HG03521 (cell line): Measurements from ENCODE around the gene SYNE4.
"Not testable (repeated sequence)": the region's sequence is repeated elsewhere in the genome, so short reads cannot be mapped to it uniquely, and the experiment has no call there.

ENCODE experiments used
- ATAC-seq: cut with Tn5 transposase; IDR thresholded peaks from one replicate; pipeline ENCODE4 v1.9.1; 2021; ENCODE audit warnings: mild to moderate bottlenecking, moderate library complexity; ENCODE audit not compliant: unreplicated experiment

The SYNE4 gene, protein sequence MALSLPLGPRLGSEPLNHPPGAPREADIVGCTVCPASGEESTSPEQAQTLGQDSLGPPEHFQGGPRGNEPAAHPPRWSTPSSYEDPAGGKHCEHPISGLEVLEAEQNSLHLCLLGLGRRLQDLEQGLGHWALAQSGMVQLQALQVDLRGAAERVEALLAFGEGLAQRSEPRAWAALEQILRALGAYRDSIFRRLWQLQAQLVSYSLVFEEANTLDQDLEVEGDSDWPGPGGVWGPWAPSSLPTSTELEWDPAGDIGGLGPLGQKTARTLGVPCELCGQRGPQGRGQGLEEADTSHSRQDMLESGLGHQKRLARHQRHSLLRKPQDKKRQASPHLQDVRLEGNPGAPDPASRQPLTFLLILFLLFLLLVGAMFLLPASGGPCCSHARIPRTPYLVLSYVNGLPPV

GRCh38 chr19:36008336-36008978 lies at the start of gene SYNE4:
TSS of gene SYNE4 (minus strand) at chr19:36008813. CDS start at chr19:36008681, 132 bp downstream.
- no peak for ATAC-seq

DNA sequence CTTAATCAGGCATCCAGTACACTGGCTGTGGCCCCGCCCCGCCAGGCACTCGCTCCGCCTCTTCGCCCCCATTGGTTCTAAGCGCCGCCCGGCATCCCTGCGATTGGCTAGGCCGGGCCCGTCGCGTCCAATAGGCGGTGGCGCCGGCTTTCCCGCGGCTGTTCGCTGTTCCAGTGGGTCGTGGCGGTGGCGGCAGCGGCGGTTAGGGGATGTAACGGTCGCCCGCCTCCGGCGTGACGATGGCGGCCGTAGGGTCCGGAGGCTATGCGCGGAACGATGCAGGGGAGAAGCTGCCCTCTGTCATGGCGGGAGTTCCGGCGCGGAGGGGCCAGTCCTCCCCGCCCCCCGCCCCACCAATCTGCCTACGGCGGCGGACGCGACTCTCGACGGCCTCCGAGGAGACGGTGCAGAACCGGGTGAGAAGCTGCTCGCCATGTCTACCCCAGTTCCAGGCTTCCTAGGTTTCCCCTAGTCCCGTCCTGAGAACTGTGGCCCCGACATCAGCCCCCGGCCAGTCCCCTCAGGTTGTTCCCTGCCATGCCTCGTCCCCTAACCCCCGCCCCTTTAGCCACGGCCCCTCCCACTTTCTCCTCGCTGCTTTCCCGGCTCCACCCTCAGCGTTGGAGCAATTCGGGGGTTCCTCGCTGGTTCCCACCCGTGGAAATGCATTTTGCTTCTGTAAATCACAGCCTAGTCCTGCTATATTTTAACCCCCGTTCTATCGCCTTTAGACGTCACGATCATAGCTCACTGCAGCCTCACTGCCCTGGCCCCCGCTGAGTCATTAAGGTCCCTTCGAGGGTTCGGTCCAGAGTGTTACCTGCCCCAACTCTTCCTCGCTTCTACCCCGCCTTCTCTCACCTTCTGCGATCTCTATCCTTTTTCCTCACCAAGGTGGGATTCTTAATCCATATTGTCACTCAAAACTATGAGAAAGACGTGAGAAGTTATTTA lies 46.4 kb upstream of the SYNE4 start, which contains the start of gene WDR62:
Gene WDR62 (plus strand): TSS at position 165 of the 954 bp plus-strand sequence. CDS start 75 bp downstream, at position 240.
- peak; percentile 64 for ATAC-seq

DNA sequence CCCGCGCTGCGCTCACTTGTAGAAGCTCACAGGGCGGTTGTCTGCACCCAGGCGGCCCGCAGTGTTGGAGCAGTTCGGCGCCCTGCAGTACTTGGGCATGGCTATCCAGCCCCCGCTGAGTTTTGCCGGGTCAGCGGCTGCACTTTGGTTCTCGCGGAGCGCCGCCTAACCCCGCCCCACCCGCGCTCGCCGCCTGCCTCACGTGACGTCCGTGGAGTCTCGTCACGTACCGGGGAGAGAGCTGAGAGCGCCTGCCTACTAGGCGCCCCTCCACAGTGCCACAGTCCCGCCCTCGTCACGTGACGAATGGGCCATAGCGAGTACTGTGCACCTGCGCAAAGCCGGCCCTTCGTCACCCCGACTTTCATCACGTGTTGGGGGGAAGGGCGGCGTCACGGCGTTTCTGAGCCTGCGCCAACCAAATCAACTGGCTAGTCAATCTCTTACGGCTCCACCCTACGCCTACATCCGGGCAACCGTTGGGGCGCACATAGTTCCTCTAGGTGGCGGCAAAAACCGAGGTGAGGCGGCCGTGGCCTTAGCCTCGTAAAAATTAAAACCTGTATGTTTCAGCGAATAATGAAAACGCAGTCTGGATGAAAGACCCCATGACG lies 45.6 kb upstream of the SYNE4 start, which contains the start of gene THAP8:
Gene THAP8 (minus strand): TSS at position 167 of the 614 bp plus-strand sequence. CDS start 68 bp downstream, at position 99.
- peak; percentile 82 for ATAC-seq

DNA sequence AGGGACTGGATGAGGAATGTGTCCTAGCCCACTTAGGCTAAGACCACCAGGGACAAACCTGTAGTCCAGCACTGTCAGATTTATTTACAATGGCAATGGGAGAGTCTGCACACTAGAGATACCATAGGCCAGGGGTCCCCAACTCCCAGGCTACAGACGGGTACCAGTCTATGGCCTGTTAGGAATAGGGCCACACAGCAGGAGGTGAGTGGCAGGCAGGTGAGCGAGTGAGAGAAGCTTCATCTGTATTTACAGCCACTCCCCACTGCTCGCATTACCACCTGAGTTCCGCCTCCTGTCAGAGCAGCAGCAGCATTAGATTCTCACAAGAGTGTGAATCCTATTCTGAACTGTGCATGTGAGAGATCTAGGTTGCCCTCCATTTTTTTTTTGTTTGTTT lies 43.0 kb upstream of the SYNE4 start:
- no peak for ATAC-seq

GRCh38 chr19:36051236-36051635 lies 42.6 kb upstream of the SYNE4 start:
- ATAC-seq, result no peak

DNA sequence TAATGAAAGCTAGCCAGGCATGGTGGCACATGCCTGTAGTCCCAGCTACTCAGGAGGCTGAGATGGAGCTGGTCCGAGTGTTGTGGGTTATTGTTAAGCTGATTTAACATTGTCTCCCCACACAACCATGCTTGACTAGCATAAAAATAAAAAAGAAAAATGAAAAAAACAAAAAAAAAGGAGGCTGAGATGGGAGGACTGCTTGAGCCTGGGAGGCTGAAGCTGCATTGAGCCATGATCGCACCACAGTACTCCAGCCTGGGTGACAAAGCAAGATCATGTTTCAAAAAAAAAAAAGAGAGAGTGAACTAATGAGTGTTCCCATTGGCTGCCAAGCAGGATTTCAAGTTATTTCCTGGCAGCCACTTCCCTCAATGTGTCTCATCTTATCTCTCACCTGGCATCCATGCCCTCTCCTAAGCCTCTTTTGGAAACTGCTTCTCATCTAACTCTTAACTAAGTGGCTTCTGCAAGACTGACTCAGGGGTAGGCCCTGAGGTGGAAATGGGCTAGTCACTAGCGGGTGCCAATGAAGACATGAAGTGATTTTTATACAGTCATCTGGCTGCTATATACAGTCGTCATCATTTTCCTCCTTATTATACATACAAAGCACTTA lies 40.6 kb upstream of the SYNE4 start:
- no peak for ATAC-seq

DNA sequence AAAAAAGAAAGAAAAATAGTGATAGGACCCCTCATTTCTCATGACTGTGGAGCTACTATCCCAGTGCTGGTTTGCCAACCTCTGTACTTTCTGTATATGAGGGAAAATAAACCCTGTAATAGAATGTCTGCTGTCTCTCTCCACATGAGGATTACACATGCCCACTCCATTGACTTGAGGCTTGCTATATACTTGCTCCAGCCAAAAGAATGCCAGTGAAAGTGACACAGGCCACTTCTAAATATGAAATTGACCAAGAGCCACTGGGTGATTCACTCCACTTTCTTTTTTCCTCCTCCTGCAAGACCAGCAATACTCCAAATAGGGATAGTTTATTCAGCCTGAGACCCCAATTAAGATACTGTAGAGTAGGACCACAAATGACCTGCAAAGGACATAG lies 39.2 kb upstream of the SYNE4 start:
- no peak for ATAC-seq

- no peak for ATAC-seq
Measured at GRCh38 chr19:36046443-36047050, 37.9 kb upstream of the SYNE4 start.

- ATAC-seq, result no peak
Measured at GRCh38 chr19:36043952-36044351, 35.3 kb upstream of the SYNE4 start.

GRCh38 chr19:36041831-36042230 lies 33.2 kb upstream of the SYNE4 start:
- ATAC-seq, result no peak

DNA sequence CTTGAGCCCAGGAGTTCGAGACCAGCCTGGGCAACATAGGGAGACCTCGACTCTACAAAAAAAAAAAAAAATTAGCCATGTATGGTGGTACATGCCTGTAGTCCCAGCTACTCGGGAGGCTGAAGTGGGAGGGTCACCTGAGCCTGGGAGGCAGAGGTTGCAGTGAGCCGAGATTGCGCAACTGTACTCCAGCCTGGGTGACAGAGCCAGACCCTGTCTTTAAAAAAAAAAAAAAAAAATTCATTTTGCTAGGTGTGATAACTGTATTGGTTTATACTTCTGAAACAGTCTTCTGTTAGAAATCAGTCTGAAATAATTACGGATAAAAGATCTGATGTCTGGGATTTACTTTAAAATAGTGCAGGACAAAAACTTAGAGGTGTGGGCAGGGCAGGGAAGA lies 32.5 kb upstream of the SYNE4 start:
- not testable (repeated sequence) for ATAC-seq

GRCh38 chr19:36040495-36040894 lies 31.9 kb upstream of the SYNE4 start:
- ATAC-seq, result no peak

DNA sequence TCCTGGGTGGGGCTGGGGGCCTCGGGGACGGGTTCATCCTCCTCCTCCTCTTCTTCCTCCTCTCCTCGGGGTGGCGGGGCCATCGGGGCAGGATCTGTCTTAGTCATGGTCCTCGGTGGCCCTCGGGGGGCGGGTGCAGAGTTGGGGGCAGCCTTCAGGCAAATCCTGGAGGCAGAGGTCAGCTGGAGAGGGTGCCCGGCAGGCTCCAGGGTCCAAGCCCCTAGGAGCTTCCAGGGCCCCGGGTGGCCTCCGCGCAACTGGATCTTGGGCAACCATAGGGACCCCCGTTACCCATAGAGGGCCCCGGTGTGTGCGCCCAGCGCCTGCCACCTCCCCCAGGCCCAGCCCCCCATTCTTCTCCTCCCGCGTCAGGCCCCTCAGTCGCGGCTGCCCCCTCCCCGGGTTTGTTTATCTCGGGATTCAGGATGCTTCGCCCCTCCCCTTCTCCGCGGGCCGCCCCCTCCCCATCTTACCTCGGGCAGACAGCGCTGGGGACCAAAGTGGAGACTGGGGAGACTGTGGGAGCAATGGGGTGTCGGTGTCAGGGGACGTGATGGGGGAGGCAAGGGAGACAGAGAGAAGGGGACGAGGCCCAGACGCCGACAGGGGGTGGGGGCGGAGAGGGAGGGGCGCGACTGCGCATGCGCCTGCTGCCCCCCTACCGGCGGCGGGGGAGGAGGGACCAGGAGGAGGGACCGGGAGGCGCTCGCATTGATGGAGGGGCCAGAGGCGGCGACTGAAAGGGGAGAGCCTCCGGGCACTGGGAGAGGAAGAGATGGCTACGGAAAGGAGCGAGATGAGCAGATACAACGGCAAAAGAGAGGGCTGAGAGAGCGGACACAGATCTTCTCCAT lies 23.9 kb upstream of the SYNE4 start, which contains the start of gene CLIP3:
Gene CLIP3 (minus strand): TSS at position 623 of the 854 bp plus-strand sequence. CDS start 516 bp downstream, at position 107.
- ATAC-seq, result no peak

GRCh38 chr19:36031308-36031707 lies 22.7 kb upstream of the SYNE4 start:
- no peak for ATAC-seq

- ATAC-seq, result no peak
Measured at GRCh38 chr19:36030264-36031148, 21.9 kb upstream of the SYNE4 start.

- no peak for ATAC-seq
Measured at GRCh38 chr19:36028313-36029041, 19.9 kb upstream of the SYNE4 start.

GRCh38 chr19:36027696-36028095 lies 19.1 kb upstream of the SYNE4 start:
- no peak for ATAC-seq
